HepG2 (cell line): Measurements from ENCODE around the gene ATP6V1D. TPM values are rescaled to one million over a fixed set of nuclear protein-coding genes. Genes with fewer than 3 reads are reported as not detected.

Experiments
- ASH2L ChIP-seq: fragments of 300-600, 200-600 bp; sonication (generic); IDR thresholded peaks from 2 replicates; pipeline ENCODE4 v1.7.0; 2017; ENCODE audit warnings: low read depth, mild to moderate bottlenecking, moderate library complexity, mixed read lengths, low read length; ENCODE audit not compliant: insufficient read length
- ATF1 ChIP-seq: IDR thresholded peaks from 2 replicates; pipeline ENCODE4 v1.6.1; 2016; ENCODE audit warnings: mild to moderate bottlenecking, control low read depth
- CAMTA2 ChIP-seq: sonication (generic); formaldehyde crosslinking; IDR thresholded peaks from 2 replicates; pipeline ENCODE4 v1.4.0; 2020; ENCODE audit warnings: mild to moderate bottlenecking, missing genetic modification reagents, borderline replicate concordance
- DMAP1 ChIP-seq: IDR thresholded peaks from 2 replicates; pipeline ENCODE4 v1.6.1; 2016
- FOXJ3 ChIP-seq: sonication (generic); formaldehyde crosslinking; IDR thresholded peaks from 2 replicates; pipeline ENCODE4 v1.4.0; 2020; ENCODE audit warnings: missing genetic modification reagents, mild to moderate bottlenecking, borderline replicate concordance
- FOXP1 ChIP-seq, 2 experiments: fragments of 450-650 bp in 1 of 2; IDR thresholded peaks; 2 replicates each; pipeline ENCODE4 v1.6.1; 2017 to 2018; ENCODE audit warnings: antibody characterized with exemption in 1 of 2
- HDAC1 ChIP-seq: sonication (generic); formaldehyde crosslinking; IDR thresholded peaks from 2 replicates; pipeline ENCODE4 v1.5.1; 2020; ENCODE audit warnings: mild to moderate bottlenecking, missing genetic modification reagents
- IKZF4 ChIP-seq: sonication (generic); formaldehyde crosslinking; IDR thresholded peaks from 2 replicates; pipeline ENCODE4 v1.5.1; 2020; ENCODE audit warnings: borderline replicate concordance, mild to moderate bottlenecking, low read depth, missing genetic modification reagents; ENCODE audit errors: not compliant biosample characterization
- MXD1 ChIP-seq: sonication (generic); formaldehyde crosslinking; IDR thresholded peaks from 2 replicates; pipeline ENCODE4 v1.4.0; 2020; ENCODE audit warnings: mild to moderate bottlenecking, missing genetic modification reagents
- PAF1 ChIP-seq: IDR thresholded peaks from 2 replicates; pipeline ENCODE4 v1.6.1; 2016; ENCODE audit warnings: missing genetic modification reagents, missing compliant biosample characterization
- PHF8 ChIP-seq: sonication (generic); formaldehyde crosslinking; IDR thresholded peaks from 2 replicates; pipeline ENCODE4 v1.5.0; 2020; ENCODE audit warnings: missing genetic modification reagents
- REST ChIP-seq, 2 experiments: IDR thresholded peaks; 2 replicates each; pipeline ENCODE4 v1.6.1; 2011 to 2012; ENCODE audit warnings: low read length in 2 of 2, borderline replicate concordance in 1 of 2, low read depth in 1 of 2, mild to moderate bottlenecking in 1 of 2, moderate library complexity in 1 of 2
- SATB2 ChIP-seq: sonication (generic); formaldehyde crosslinking; IDR thresholded peaks from 2 replicates; pipeline ENCODE4 v1.5.0; 2020; ENCODE audit warnings: missing genetic modification reagents
- SRSF4 ChIP-seq: fragments of 200-400 bp; formaldehyde crosslinking; IDR thresholded peaks from one replicate; pipeline ENCODE4 v1.6.1; 2018; ENCODE audit warnings: mild to moderate bottlenecking, low read depth, low read length, moderate library complexity; ENCODE audit not compliant: poor library complexity, severe bottlenecking
- TEAD3 ChIP-seq: optimal IDR thresholded peaks from 2 replicates; pipeline ENCODE3; 2016; ENCODE audit warnings: borderline replicate concordance
- TFDP1 ChIP-seq: IDR thresholded peaks from 2 replicates; pipeline ENCODE4 v1.6.1; 2016; ENCODE audit warnings: missing compliant biosample characterization, missing genetic modification reagents, borderline replicate concordance
- ZNF329 ChIP-seq: sonication (generic); formaldehyde crosslinking; IDR thresholded peaks from 2 replicates; pipeline ENCODE4 v1.9.0; 2021; ENCODE audit warnings: low read depth, mild to moderate bottlenecking, missing genetic modification reagents
- ZNF362 ChIP-seq: sonication (generic); formaldehyde crosslinking; IDR thresholded peaks from 2 replicates; pipeline ENCODE4 v1.4.0; 2020; ENCODE audit warnings: missing genetic modification reagents, mild to moderate bottlenecking, borderline replicate concordance
- ZNF441 ChIP-seq: sonication (generic); formaldehyde crosslinking; IDR thresholded peaks from 2 replicates; pipeline ENCODE4 v1.7.0; 2021; ENCODE audit warnings: missing genetic modification reagents, borderline replicate concordance
- ZNF572 ChIP-seq: sonication (generic); formaldehyde crosslinking; IDR thresholded peaks from 2 replicates; pipeline ENCODE4 v1.5.1; 2020; ENCODE audit warnings: mild to moderate bottlenecking, missing genetic modification reagents
- ZNF672 ChIP-seq: sonication (generic); formaldehyde crosslinking; IDR thresholded peaks from 2 replicates; pipeline ENCODE4 v1.8.1; 2022; ENCODE audit warnings: missing genetic modification reagents
- ZNF720 ChIP-seq: sonication (generic); formaldehyde crosslinking; IDR thresholded peaks from 2 replicates; pipeline ENCODE4 v1.4.0; 2020; ENCODE audit warnings: missing genetic modification reagents
- ZNF883 ChIP-seq: sonication (generic); formaldehyde crosslinking; IDR thresholded peaks from 2 replicates; pipeline ENCODE4 v1.5.1; 2020; ENCODE audit warnings: mild to moderate bottlenecking, missing genetic modification reagents; ENCODE audit errors: not compliant biosample characterization
- polyA plus RNA-seq, 8 experiments: library from polyadenylated mRNA; depleted of rRNA in 3 of 8; stranded (reverse) in 7 of 8; unstranded in 1 of 8; fragments of >200 nt; fragmentation: Illumina TruSeq in 4 of 8; extraction: Trizol in 4 of 8; gene quantifications; 2 replicates each; pipeline versions ENCODE4 v1.2.1 to v1.2.3, GENCODE V29; 2011 to 2016; ENCODE audit warnings: low read depth in 4 of 8, missing spikeins in 1 of 8, mixed read lengths in 1 of 8; ENCODE audit not compliant: insufficient read depth in 1 of 8
- total RNA-seq, 5 experiments: library from RNA; depleted of rRNA; stranded (reverse); fragments of >200 nt; fragmentation: Illumina TruSeq; extraction: Trizol; gene quantifications; 2 replicates each; pipeline ENCODE4 v1.2.3, GENCODE V29; 2016; ENCODE audit warnings: low read depth in 1 of 5

ATP6V1D gene
- total and polyA plus RNA-seq, 2 of the 13 experiments (the other 11 are each of a cell fraction or from before 2014, with no cell fraction given), result 16.8 to 53.9 TPM

DNA sequence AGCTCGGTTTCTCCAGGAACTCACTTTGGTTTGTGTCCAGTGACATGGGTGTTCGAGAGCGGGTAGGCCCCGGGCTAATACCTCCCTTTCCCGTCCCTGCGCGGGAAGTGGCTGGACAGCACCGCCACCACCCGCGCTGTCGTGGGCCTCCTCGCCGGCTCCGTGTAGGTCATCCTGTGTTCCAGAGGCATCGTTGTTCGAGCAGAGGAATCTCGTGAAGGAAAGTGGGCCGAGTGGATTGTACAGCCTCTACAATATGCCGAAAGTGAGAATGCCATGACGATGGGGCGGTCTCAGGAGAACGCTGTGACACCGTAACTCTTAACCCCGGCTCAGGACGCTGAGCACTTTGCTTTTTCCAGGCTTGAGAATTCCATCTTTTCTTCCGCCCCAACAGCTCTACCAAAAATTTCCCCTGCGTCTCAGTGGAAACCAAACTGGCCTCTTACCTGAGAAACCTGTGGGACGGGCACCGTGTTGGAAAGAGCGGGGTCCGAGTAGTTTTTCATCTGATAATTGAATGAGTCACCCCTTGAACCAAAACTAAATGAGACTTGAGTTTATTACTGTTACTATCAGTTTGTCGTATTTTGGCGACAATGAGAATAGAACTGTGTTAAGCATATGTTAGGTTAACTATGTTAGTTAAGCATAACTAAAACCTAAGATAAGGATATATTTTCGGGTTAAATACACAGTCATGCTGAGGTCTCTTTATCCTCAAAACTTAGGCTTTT lies 1.0 kb upstream of the ATP6V1D start (continued):
- TF ChIP-seq SATB2 (CRISPR knock-in tag) (0 out of 2 replicates have a peak, but pooled peaks have one; percentile 32), PHF8 (CRISPR knock-in tag) (peak; percentile 3; the same call in 1 of the 2 replicates), ZNF329 (CRISPR knock-in tag) (no peak), DMAP1 (0 out of 2 replicates have a peak, but pooled peaks have one; percentile 2), MXD1 (peak; percentile 78; the same call in 1 of the 2 replicates), ZNF883 (peak; percentile 17), FOXJ3 (CRISPR knock-in tag) (0 out of 2 replicates have a peak, but pooled peaks have one; percentile 4), HDAC1 (CRISPR knock-in tag) (no peak), ZNF572 (no peak), ASH2L (peak; percentile 92), ATF1 (CRISPR knock-in tag) (0 out of 2 replicates have a peak, but pooled peaks have one; percentile 0), ZNF672 (CRISPR knock-in tag) (no peak), TEAD3 (CRISPR knock-in tag) (peak; percentile 3), SRSF4 (no peak), ZNF720 (CRISPR knock-in tag) (no peak), ZNF441 (CRISPR knock-in tag) (peak; percentile 30; the same call in 1 of the 2 replicates), REST (IDR thresholded peaks at IDR 0.05; ENCODE audit: borderline replicate concordance in 1 of 2, low read depth in 1 of 2, low read length in 2 of 2) (peak in 1 of 2 experiments; percentile 62; a peak in 2 of 4 replicates), ZNF362 (no peak), CAMTA2 (no peak), TFDP1 (CRISPR knock-in tag) (peak; percentile 19; the same call in 1 of the 2 replicates), PAF1 (CRISPR knock-in tag) (no peak), FOXP1 (IDR thresholded peaks at IDR 0.05) (no peak), FOXP1 (CRISPR knock-in tag; IDR thresholded peaks at IDR 0.05) (no peak), IKZF4 (CRISPR knock-in tag) (peak; percentile 46)
